ENCODE data around the gene CPLANE2.

GRCh38 chr1:16235944-16236510 lies 956 bp downstream of the CPLANE2 start:
- TF ChIP-seq CTCF (IDR thresholded peaks at IDR 0.05): peak in 1 of 4 experiments; percentile 11
- no peak for TF ChIP-seq POLR2A (IDR thresholded peaks at IDR 0.05)
- no peak for TF ChIP-seq EP300 (IDR thresholded peaks at IDR 0.05)

All from sigmoid colon (tissue), 4 donors.